GM12878 (cell line): ENCODE measurements around the gene OR5AU1.
"Not testable (repeated sequence)": the region's sequence is repeated elsewhere in the genome, so short reads cannot be mapped to it uniquely, and the experiment has no call there.

Experiments
- CTCF ChIP-seq, 3 experiments: IDR thresholded peaks in 2 of 3; conservative IDR thresholded peaks in 1 of 3; 2 replicates each; pipeline ENCODE4 v1.5.1; 2011; ENCODE audit warnings: low read depth in 3 of 3, low read length in 3 of 3, mild to moderate bottlenecking in 3 of 3, control low read depth in 2 of 3, moderate library complexity in 2 of 3, inconsistent platforms in 1 of 3, mixed read lengths in 1 of 3; ENCODE audit not compliant: control insufficient read depth in 2 of 3, insufficient read depth in 1 of 3; ENCODE audit errors: extremely low read depth in 1 of 3
- DPF2 ChIP-seq: fragments of 450-650 bp; IDR thresholded peaks from 2 replicates; pipeline ENCODE4 v1.6.1; 2017; ENCODE audit warnings: mild to moderate bottlenecking
- FOXM1 ChIP-seq: IDR thresholded peaks from 2 replicates; pipeline ENCODE4 v1.6.1; 2012; ENCODE audit warnings: low read depth, mild to moderate bottlenecking, inconsistent platforms, low read length, moderate library complexity
- KDM1A ChIP-seq: fragments of 200-600 bp; sonication (generic); IDR thresholded peaks from 2 replicates; pipeline ENCODE4 v1.6.1; 2016; ENCODE audit warnings: borderline replicate concordance
- KLF5 ChIP-seq: fragments of 450-650 bp; IDR thresholded peaks from 2 replicates; pipeline ENCODE4 v1.6.1; 2014; ENCODE audit warnings: mild to moderate bottlenecking; ENCODE audit not compliant: partially characterized antibody
- POLR2AphosphoS5 ChIP-seq: IDR thresholded peaks from 2 replicates; pipeline ENCODE4 v1.6.1; 2011; ENCODE audit warnings: mild to moderate bottlenecking, low read length, inconsistent platforms
- SUZ12 ChIP-seq: fragments of 200-600 bp; sonication (generic); IDR thresholded peaks from one replicate; pipeline ENCODE4 v1.6.1; 2018; ENCODE audit warnings: antibody characterized with exemption, mild to moderate bottlenecking; ENCODE audit not compliant: unreplicated experiment
- TCF12 ChIP-seq: IDR thresholded peaks from 2 replicates; pipeline ENCODE4 v1.6.1; 2011; ENCODE audit warnings: low read depth, mild to moderate bottlenecking, low read length

- not testable (repeated sequence) for TF ChIP-seq TCF12; CTCF (IDR thresholded peaks at IDR 0.05 in 2 of 3, conservative IDR thresholded peaks at IDR 0.05 in 1 of 3; ENCODE audit: control insufficient read depth in 2 of 3, extremely low read depth in 1 of 3, insufficient read depth in 1 of 3, low read depth in 3 of 3, low read length in 3 of 3); KLF5; SUZ12; KDM1A; POLR2AphosphoS5; FOXM1; DPF2
Measured at GRCh38 chr14:21165002-21165605, 9.2 kb upstream of the OR5AU1 start.
